Measurements from ENCODE around the gene DIAPH2.

- TF ChIP-seq CTCF (IDR thresholded peaks at IDR 0.05) (no peak), POLR2A (IDR thresholded peaks at IDR 0.05) (no peak)
These were observed 149.5 kb downstream of the DIAPH2 start for GRCh38 chrX:96834137-96834536.
